SKM-1 (cell line): ENCODE data around the gene SLC31A1.
"Not testable (repeated sequence)": the region's sequence is repeated elsewhere in the genome, so short reads cannot be mapped to it uniquely, and the experiment has no call there.

ENCODE experiments used
- DNase-seq: peaks from one replicate; lab custom pipeline; 2025; ENCODE audit not compliant: unreplicated experiment; lab: John Stamatoyannopoulos, UW

SLC31A1 gene

DNA sequence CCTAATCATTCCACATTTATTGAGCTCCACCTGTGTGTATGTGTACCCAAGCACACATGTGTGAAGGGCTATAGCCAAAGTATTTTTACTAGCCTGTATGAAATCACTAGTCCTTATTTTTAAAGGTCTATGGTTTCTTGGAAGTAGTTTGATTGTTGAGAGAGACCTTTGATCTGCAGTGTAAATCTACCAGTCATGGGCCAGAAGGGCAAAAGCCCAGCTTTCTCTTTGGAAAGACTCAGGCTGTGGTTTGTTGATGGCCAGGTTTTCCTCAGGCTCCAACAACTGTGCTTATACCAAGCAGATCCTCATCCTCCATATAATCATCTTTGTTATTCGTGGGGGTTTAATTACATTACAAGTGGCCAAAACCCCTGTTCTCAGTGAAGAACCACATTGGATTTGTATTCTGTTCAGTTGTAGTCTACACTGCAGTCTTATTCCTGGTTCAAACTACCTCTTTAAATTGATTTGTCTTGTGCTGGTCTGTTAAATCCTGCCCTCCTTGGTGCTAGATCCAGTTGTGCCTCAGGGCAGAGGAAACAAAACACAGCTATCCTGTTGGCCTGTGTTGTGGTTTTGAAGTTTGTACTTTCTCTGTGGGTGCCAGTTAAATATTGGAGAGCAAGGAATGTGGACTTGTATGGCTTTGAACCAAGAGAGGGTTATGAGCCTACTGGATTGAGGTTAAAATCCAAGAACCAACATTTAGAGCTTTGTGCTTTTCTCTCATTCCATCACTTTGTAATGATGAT, 40.8 kb downstream of the SLC31A1 start:
- no peak for DNase-seq

GRCh38 chr9:113266174-113266573, 44.8 kb downstream of the SLC31A1 start:
- DNase-seq = no peak

- DNase-seq = no peak
These were observed 46.7 kb downstream of the SLC31A1 start for GRCh38 chr9:113267911-113268566.

- DNase-seq = no peak
These were observed 48.0 kb downstream of the SLC31A1 start for GRCh38 chr9:113269355-113269754.

DNA sequence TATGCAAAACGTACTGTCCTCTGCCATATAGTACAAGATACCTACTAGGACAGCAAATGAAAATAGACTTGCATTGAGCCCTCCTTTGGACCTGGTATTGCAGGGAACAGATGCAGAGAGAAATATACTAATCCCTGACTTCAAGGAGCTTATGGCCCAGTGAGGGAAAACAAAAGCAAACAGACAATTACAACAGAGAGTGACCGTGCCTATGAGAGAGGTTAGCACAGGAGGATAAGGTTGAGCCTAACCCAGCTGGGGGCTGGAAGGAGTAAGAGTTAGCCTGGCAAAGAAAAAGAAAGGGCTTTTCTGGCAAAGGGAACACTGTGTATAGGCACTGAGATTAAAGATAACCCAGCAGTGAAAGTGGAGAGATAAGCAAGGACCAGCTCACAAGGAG, 48.5 kb downstream of the SLC31A1 start:
- DNase-seq = no peak

- peak; percentile 36 for DNase-seq
These were observed 53.3 kb downstream of the SLC31A1 start for GRCh38 chr9:113274474-113275156.

GRCh38 chr9:113275157-113276131, 54.1 kb downstream of the SLC31A1 start, which contains the start of the genes CDC26 and PRPF4:
CDC26 (minus strand) TSS chr9:113275572; CDS start chr9:113272507, 3,065 bp downstream.
PRPF4 (plus strand) TSS chr9:113275658; CDS start chr9:113275744, 86 bp downstream.
- peak; percentile 38 for DNase-seq

GRCh38 chr9:113278840-113279239, 57.5 kb downstream of the SLC31A1 start:
- no peak for DNase-seq

GRCh38 chr9:113281356-113281755, 60.0 kb downstream of the SLC31A1 start:
- DNase-seq = no peak

GRCh38 chr9:113289091-113289490, 67.7 kb downstream of the SLC31A1 start:
- DNase-seq = no peak

GRCh38 chr9:113290052-113290607, 68.8 kb downstream of the SLC31A1 start:
- no peak for DNase-seq

DNA sequence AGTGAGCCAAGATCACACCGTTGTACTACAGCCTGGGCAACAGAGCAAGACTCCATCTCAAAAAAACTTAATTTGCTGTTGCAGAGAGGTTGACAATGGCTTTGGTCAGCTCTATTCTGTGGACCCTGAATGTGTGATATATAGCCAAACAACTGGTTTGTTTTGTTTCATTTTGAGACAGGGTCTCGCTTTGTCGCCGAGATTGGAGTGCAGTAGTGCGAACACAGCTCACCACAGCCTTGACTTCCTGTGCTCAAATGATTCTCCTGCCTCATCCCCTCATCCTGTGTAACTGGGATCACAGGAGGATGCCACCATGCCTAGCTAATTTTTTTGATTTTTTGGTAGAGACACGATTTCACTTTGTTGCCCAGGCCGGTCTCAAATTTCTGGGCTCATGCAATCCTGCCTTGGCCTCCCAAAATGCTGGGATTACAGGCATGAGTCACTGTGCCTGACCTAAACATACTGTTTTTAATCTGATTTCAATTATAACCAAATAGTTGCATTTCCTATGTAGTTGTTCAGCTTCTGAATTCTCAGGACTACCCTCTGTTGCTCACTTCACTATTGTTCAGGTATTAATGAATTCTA, 72.0 kb downstream of the SLC31A1 start:
- no peak for DNase-seq

GRCh38 chr9:113296247-113296646, 74.9 kb downstream of the SLC31A1 start:
- not testable (repeated sequence) for DNase-seq

GRCh38 chr9:113296796-113297558, 75.6 kb downstream of the SLC31A1 start:
- no peak for DNase-seq

- no peak for DNase-seq
These were observed 77.0 kb downstream of the SLC31A1 start for GRCh38 chr9:113298311-113298710.

DNA sequence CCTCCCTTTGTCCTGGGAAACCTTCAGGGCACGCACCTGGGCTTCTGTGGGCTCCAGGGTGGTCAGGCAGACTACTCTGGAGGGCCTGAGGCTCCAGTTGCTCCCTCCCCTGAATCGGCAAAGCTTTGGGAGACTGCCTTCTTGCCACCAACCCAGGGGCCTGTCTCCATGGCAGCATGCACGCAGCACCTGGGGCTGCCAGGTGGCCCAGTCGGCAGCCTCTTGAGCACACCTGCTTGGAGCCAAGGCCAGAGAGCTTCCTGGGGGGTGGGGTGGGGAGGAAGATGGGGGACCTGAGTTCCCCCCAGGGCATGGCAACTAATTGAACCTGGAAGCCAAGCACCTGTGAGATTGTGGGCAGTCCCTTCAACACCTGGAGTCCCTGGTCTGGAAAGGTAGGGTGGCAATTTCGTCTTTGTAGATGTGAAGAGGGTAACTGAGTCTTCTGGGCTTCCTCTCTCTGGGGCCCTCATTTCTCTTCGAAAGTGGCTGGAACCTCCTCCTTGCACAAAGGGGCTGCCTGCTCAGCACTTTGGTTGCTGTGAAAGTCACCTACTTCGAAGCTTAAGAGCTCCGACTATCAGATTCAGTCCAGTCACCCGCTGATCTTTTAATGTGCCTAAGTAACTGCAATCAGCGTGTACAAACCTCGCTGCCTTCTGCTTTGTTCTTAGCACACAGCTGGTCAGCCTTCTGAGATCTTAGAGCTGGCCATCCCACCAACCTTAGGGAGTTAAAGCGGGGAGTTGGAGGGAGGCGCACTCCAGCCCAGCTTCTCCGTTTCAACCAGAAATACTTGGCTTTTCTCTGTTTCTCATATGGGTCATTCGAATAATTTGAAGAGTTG, 77.8 kb downstream of the SLC31A1 start:
- no peak for DNase-seq

DNA sequence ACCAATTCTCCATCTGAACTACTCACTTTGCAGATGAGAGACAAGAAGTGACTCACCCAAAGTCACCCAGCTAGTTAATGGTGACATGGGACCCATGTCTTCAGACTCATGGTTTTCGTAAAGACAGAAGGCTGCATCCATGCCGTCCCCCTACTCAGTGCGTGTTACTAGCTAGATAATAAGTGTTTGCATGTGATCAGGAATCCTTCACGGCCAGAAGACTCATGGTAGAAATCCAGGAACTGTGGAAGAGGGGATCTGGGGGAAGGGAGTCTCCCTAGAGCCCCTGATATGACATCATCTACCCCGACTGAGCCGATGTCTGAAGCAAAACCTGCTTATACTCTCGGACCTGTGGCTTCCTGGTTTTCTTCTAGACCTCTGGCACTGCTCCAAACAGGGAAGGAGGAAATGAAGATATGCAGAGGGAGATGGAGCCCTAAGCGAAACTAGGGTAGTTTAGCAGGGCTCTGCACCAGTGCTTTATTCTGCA, 78.5 kb downstream of the SLC31A1 start:
- DNase-seq = peak; percentile 1

DNA sequence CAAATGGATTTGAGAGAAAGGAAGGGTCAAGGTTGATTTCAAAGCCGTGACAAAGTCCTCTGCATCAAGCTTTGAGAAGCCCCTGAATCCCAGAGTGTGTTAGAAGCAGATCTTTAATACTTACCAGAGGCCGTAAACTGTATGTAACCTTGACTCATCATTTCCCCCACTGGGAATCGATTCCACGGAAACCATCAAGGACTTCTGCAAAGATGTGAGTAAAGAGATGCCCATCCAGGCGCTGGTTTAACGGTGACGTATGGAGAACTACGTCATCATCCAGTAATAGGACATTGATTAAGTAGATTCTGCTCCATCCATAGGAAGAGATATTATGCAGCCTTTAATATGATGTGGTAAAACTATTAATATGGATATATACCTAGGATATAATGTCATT, 80.2 kb downstream of the SLC31A1 start:
- DNase-seq = no peak
